K562 (cell line): ENCODE measurements around the gene RSBN1L. TPM values are rescaled to one million over a fixed set of nuclear protein-coding genes. Genes with fewer than 3 reads are reported as not detected.
A peak's percentile ranks its signal among the peaks of the same experiment; 100 is the strongest.

Experiments used
- ATAC-seq: fragments of 200-7000 bp; cut with Tn5 transposase; 3 replicates; pipeline ENCODE4 v1.9.1; 2020; ENCODE audit warnings: moderate library complexity
- BruUV-seq: library from RNA; stranded (reverse); fragments of 400-500 nt; replicated peaks from 2 replicates; lab custom pipeline; 2021; lab: Mats Ljungman, UMichigan
- CTCF ChIA-PET: fragments of 300-600 bp; formaldehyde crosslinking; extraction: SDS; loops from one replicate; lab custom pipeline; 2021; ENCODE audit warnings: low intra/inter-chr PET ratio; lab: Yijun Ruan, JAX
- POLR2A ChIA-PET: fragments of 300-600, 350-650 bp; sonication (Branson Sonifier 250); formaldehyde crosslinking; extraction: SDS; loops from one replicate; lab custom pipeline; 2021; ENCODE audit warnings: antibody characterized with exemption, inconsistent platforms; lab: Yijun Ruan, JAX
- DNase-seq, 4 experiments: peaks; one replicate each; pipeline versions ENCODE4 v3.0.0 to v3.0.0-alpha.2; 2011 to 2018; ENCODE audit warnings: low spot score in 3 of 4, mixed read lengths in 3 of 4; ENCODE audit errors: extremely low read depth in 1 of 4
- FAIRE-seq: peaks from 2 replicates; lab custom pipeline; 2011; peaks lifted over from hg19 to GRCh38; lab: Jason Lieb, UNC
- H2AFZ ChIP-seq: 2 replicates; pipeline ENCODE4 v1.6.0; 2011; ENCODE audit warnings: low read depth, low read length, control low read depth, inconsistent platforms
- H3K27ac ChIP-seq: fragments of 200-600 bp; 3 replicates; pipeline ENCODE4 v1.8.0; 2011; ENCODE audit warnings: low read depth, mild to moderate bottlenecking, control low read depth, inconsistent platforms, low read length, moderate library complexity, mixed read lengths; ENCODE audit errors: extremely low read depth
- H3K27me3 ChIP-seq, 2 experiments: fragments of 300-600 bp in 1 of 2; 2 replicates in 1 of 2; 3 replicates in 1 of 2; pipeline versions ENCODE4 v1.6.0 to v1.8.0; 2011; ENCODE audit warnings: inconsistent platforms in 2 of 2, low read length in 2 of 2, mild to moderate bottlenecking in 1 of 2, mixed read lengths in 1 of 2, moderate library complexity in 1 of 2; ENCODE audit not compliant: control insufficient read depth in 2 of 2, insufficient read depth in 2 of 2
- H3K36me3 ChIP-seq: fragments of 300-600 bp; 3 replicates; pipeline ENCODE4 v1.8.0; 2011; ENCODE audit warnings: mild to moderate bottlenecking, low read length, inconsistent platforms; ENCODE audit not compliant: control insufficient read depth, insufficient read depth
- H3K4me1 ChIP-seq, 2 experiments: fragments of 200-600 bp in 1 of 2; replicated peaks in 1 of 2; 2 replicates in 1 of 2; 3 replicates in 1 of 2; pipeline versions ENCODE4 v1.5.1 to v1.8.0; 2011; ENCODE audit warnings: inconsistent platforms in 2 of 2, low read length in 2 of 2, mild to moderate bottlenecking in 1 of 2, mixed read lengths in 1 of 2, moderate library complexity in 1 of 2; ENCODE audit not compliant: control insufficient read depth in 2 of 2, insufficient read depth in 2 of 2
- H3K4me2 ChIP-seq: 2 replicates; pipeline ENCODE4 v1.6.1; 2011; ENCODE audit warnings: low read length, control low read depth, inconsistent platforms, mixed read lengths; ENCODE audit not compliant: insufficient read depth
- H3K4me3 ChIP-seq: fragments of 200-600 bp; sonication (generic), shearing (Covaris generic); 2 replicates; pipeline ENCODE4 v1.5.1; 2016; ENCODE audit warnings: control low read depth, inconsistent platforms
- H3K79me2 ChIP-seq: fragments of 200-600 bp; 3 replicates; pipeline ENCODE4 v1.8.0; 2011; ENCODE audit warnings: low read length, inconsistent platforms; ENCODE audit not compliant: control insufficient read depth, insufficient read depth
- H3K9ac ChIP-seq, 2 experiments: 2 replicates each; pipeline versions ENCODE4 v1.6.0 to v1.6.1; 2011; ENCODE audit warnings: low read depth in 2 of 2, low read length in 2 of 2, control low read depth in 1 of 2, inconsistent platforms in 1 of 2, mild to moderate bottlenecking in 1 of 2, mixed read lengths in 1 of 2; ENCODE audit not compliant: insufficient read depth in 1 of 2
- H3K9me1 ChIP-seq: one replicate; pipeline ENCODE4 v1.6.0; 2011; ENCODE audit warnings: inconsistent platforms, mild to moderate bottlenecking, low read length, moderate library complexity; ENCODE audit not compliant: control insufficient read depth, insufficient read depth
- H3K9me3 ChIP-seq: replicated peaks from 2 replicates; pipeline ENCODE4 v1.5.1; 2011; ENCODE audit warnings: low read depth, low read length, inconsistent platforms; ENCODE audit not compliant: control insufficient read depth, insufficient read depth
- H4K20me1 ChIP-seq: replicated peaks from 2 replicates; pipeline ENCODE4 v1.6.1; 2011; ENCODE audit warnings: low read length, inconsistent platforms, mixed read lengths; ENCODE audit not compliant: control insufficient read depth, insufficient read depth
- CBFA2T2 ChIP-seq: fragments of 450-650 bp; conservative IDR thresholded peaks from 2 replicates; pipeline ENCODE4 v1.6.1; 2017; ENCODE audit warnings: mild to moderate bottlenecking
- CBX5 ChIP-seq: IDR thresholded peaks from 2 replicates; pipeline ENCODE4 v1.6.1; 2014; ENCODE audit warnings: low read depth, borderline replicate concordance
- CEBPB ChIP-seq: fragments of 450-650 bp; IDR thresholded peaks from 2 replicates; pipeline ENCODE4 v1.6.1; 2016; ENCODE audit warnings: missing genetic modification characterization, missing compliant biosample characterization
- ELF2 ChIP-seq: fragments of 250-450 bp; sonication (Bioruptor Pico); IDR thresholded peaks from 2 replicates; pipeline ENCODE4 v1.5.0; 2021; ENCODE audit warnings: mild to moderate bottlenecking
- GATAD2A ChIP-seq: fragments of 450-650 bp; IDR thresholded peaks from 2 replicates; pipeline ENCODE4 v1.6.1; 2017
- POLR2B ChIP-seq: fragments of 450-650 bp; IDR thresholded peaks from 2 replicates; pipeline ENCODE4 v1.6.1; 2018; ENCODE audit warnings: low read depth; ENCODE audit not compliant: partially characterized antibody
- XRCC4 ChIP-seq: IDR thresholded peaks from one replicate; pipeline ENCODE4 v1.6.1; 2011; ENCODE audit not compliant: insufficient read depth, insufficient read length; ENCODE audit errors: extremely low read depth
- ZNF407 ChIP-seq: fragments of 450-650 bp; IDR thresholded peaks from 2 replicates; pipeline ENCODE4 v1.6.1; 2016; ENCODE audit warnings: low read depth
- WGBS: fragments of 100-300 bp; shearing (Covaris generic); methylation state at CpG from one replicate; pipeline ENCODE4 v1.1.6; 2016; ENCODE audit warnings: low coverage, mixed read lengths; ENCODE audit not compliant: insufficient coverage; ENCODE audit errors: missing lambda C conversion rate; 5-methylcytosine and 5-hydroxymethylcytosine counted together
- in situ Hi-C: fragments of 300-500 bp; cut with MboI; formaldehyde crosslinking; loops from 4 replicates; pipeline ENCODE4 v1.15.0; 2018; ENCODE audit warnings: inconsistent platforms, mixed read lengths
- intact Hi-C: fragments of 100-400 bp; cut with micrococcal nuclease; formaldehyde crosslinking; loops from 2 replicates; pipeline ENCODE4 v1.14.2; 2022
- polyA plus RNA-seq, 8 experiments: library from polyadenylated mRNA; depleted of rRNA in 4 of 8; stranded (reverse) in 5 of 8; unstranded in 3 of 8; fragments of >200 nt; fragmentation: Nextera tagmentation in 2 of 8; fragmentation: Illumina TruSeq in 1 of 8; extraction: Ambion mirVana in 2 of 8; extraction: Trizol in 1 of 8; gene quantifications; 2 replicates each; pipeline versions ENCODE4 v1.2.1 to v1.2.3, GENCODE V29; 2011 to 2014; ENCODE audit warnings: inconsistent platforms in 1 of 8, missing spikeins in 1 of 8
- total RNA-seq, 7 experiments: library from RNA; depleted of rRNA in 6 of 7; stranded (reverse); fragments of >200 nt in 6 of 7; fragmentation: Illumina TruSeq in 2 of 7; extraction: Trizol in 2 of 7; gene quantifications; 2 replicates each; pipeline versions ENCODE4 v1.2.1 to v1.2.3, GENCODE V29; 2011 to 2021; ENCODE audit warnings: low replicate concordance in 1 of 7

RSBN1L gene
- total and polyA plus RNA-seq, 9 of the 15 experiments (the other 6 are each of a cell fraction or from before 2014, with no cell fraction given), result 6.2 to 35.2 (median 20.1) TPM

GRCh38 chr7:77734659-77735421 is 38.6 kb downstream of the RSBN1L start (continued):
- TF ChIP-seq CBFA2T2 (0 out of 2 replicates have a peak, but pooled peaks have one; percentile 3), CEBPB (tag) (no peak), GATAD2A (no peak)

- in situ Hi-C loops, result no loop called here
- H3K4me3 ChIP-seq, result no peak overlapping the region
- H3K4me2 ChIP-seq, result no peak overlapping the region
- TF ChIP-seq XRCC4 (no peak), ZNF407 (no peak), POLR2B (no peak), ELF2 (CRISPR knock-in tag) (no peak), CBX5 (no peak)
Observed at GRCh38 chr7:77735457-77735856, 39.2 kb downstream of the RSBN1L start.

More at GRCh38 chr7:77735457-77735856, 39.2 kb downstream of the RSBN1L start:
- 93% methylated on average over 1 of the region's 1 CpG for WGBS
- Histone ChIP-seq H3K9ac (no peak overlapping the region), H3K4me1 (peaks cover 6 to 14% of the 10 kb centered on the region in 2 experiments; a peak in 4 of 5 replicates), H2AFZ (no peak overlapping the region), H3K27ac (no peak overlapping the region), H4K20me1 (peaks cover 10% of the 10 kb centered on the region; the same call in 1 of the 2 replicates), H3K9me3 (no peaks in the 10 kb centered on the region), H3K79me2 (peaks cover 63% of the 10 kb centered on the region), H3K36me3 (peaks cover 35% of the 10 kb centered on the region), H3K9me1 (no peaks in the 10 kb centered on the region), H3K27me3 (no peaks in the 10 kb centered on the region)
- intact Hi-C loops, result no loop called here
- CTCF ChIA-PET, result no interaction called here
- BruUV-seq, result no TSS peak
- FAIRE-seq (no peak), ATAC-seq (no peak), DNase-seq (no peak)
- POLR2A ChIA-PET, result no interaction called here
